Measurements from ENCODE around the gene TMEM128.

TMEM128 gene

GRCh38 chr4:4228356-4228668, 19.7 kb downstream of the TMEM128 start:
- Histone ChIP-seq H3K36me3 (replicated peaks) (no peaks in the 10 kb centered on the region), H3K27ac (no peak overlapping the region), H3K27me3 (replicated peaks) (peaks cover 24% of the 10 kb centered on the region), H3K4me3 (ENCODE audit: low read depth, low read length) (no peak overlapping the region)
- no peak for DNase-seq
- in situ Hi-C loops (cut with HindIII; ENCODE audit: low pct_ligation_motif_present, low sequenced_read_pairs): no loop called here
- TF ChIP-seq CTCF (IDR thresholded peaks at IDR 0.05; ENCODE audit: low read depth, low read length, missing control alignments): no peak

- peaks cover 24% of the 10 kb centered on the region for H3K27me3 ChIP-seq (replicated peaks)
- H3K27ac ChIP-seq: no peak overlapping the region
Observed at GRCh38 chr4:4227510-4228355, 20.3 kb downstream of the TMEM128 start.

GRCh38 chr4:4226606-4227438, 21.2 kb downstream of the TMEM128 start, which contains the start of gene OTOP1:
Gene OTOP1, minus strand, starts transcription at chr4:4226929. Its CDS starts 65 bp downstream, at chr4:4226864.
- Histone ChIP-seq H3K4me3 (ENCODE audit: low read depth, low read length) (no peak within 1 kb of the TSS), H3K27ac (no peak within 1 kb of the TSS), H3K36me3 (replicated peaks) (no peaks in the 10 kb centered on the region), H3K27me3 (replicated peaks) (peaks cover 24% of the 10 kb centered on the region)
- no peak for TF ChIP-seq CTCF (IDR thresholded peaks at IDR 0.05; ENCODE audit: low read depth, low read length, missing control alignments)
- in situ Hi-C loops (cut with HindIII; ENCODE audit: low pct_ligation_motif_present, low sequenced_read_pairs): no loop called here
- no peak for DNase-seq

More at GRCh38 chr4:4227510-4228355, 20.3 kb downstream of the TMEM128 start:
- TF ChIP-seq CTCF (IDR thresholded peaks at IDR 0.05; ENCODE audit: low read depth, low read length, missing control alignments): no peak
- in situ Hi-C loops (cut with HindIII; ENCODE audit: low pct_ligation_motif_present, low sequenced_read_pairs): no loop called here
- Histone ChIP-seq H3K4me3 (ENCODE audit: low read depth, low read length) (no peak overlapping the region), H3K36me3 (replicated peaks) (no peaks in the 10 kb centered on the region)
- no peak for DNase-seq

- in situ Hi-C loops (cut with HindIII; ENCODE audit: low pct_ligation_motif_present, low sequenced_read_pairs): no loop called here
- no peaks in the 10 kb centered on the region for H3K36me3 ChIP-seq (replicated peaks)
- H3K4me3 ChIP-seq (ENCODE audit: low read depth, low read length): no peak overlapping the region
- no peak for DNase-seq
- no peak overlapping the region for H3K27ac ChIP-seq
- peaks cover 24% of the 10 kb centered on the region for H3K27me3 ChIP-seq (replicated peaks)
- TF ChIP-seq CTCF (IDR thresholded peaks at IDR 0.05; ENCODE audit: low read depth, low read length, missing control alignments): no peak
Observed at GRCh38 chr4:4225915-4226605, 22.0 kb downstream of the TMEM128 start.

- no peak overlapping the region for H3K4me3 ChIP-seq (ENCODE audit: low read depth, low read length)
- H3K36me3 ChIP-seq (replicated peaks): no peaks in the 10 kb centered on the region
- H3K27me3 ChIP-seq (replicated peaks): no peaks in the 10 kb centered on the region
- TF ChIP-seq CTCF (IDR thresholded peaks at IDR 0.05; ENCODE audit: low read depth, low read length, missing control alignments): no peak
- no peak overlapping the region for H3K27ac ChIP-seq
- no peak for DNase-seq
- in situ Hi-C loops (cut with HindIII; ENCODE audit: low pct_ligation_motif_present, low sequenced_read_pairs): no loop called here
Observed at GRCh38 chr4:4217113-4217512, 30.9 kb downstream of the TMEM128 start.

All from brain microvascular endothelial cell (primary cell).